ENCODE measurements around the gene AHCYL2. TPM values are rescaled to one million over a fixed set of nuclear protein-coding genes. Genes with fewer than 3 reads are reported as not detected.

AHCYL2 gene
- polyA plus RNA-seq, 1 donor from 2014 or later, result 39.9 TPM

- TF ChIP-seq CTCF (IDR thresholded peaks at IDR 0.05; ENCODE audit: poor library complexity, severe bottlenecking), result peak; percentile 26
- no peak for TF ChIP-seq RAD21 (conservative IDR thresholded peaks at IDR 0.05)
- H3K4me3 ChIP-seq (ENCODE audit: low read length), result no peak overlapping the region
- no peaks in the 10 kb centered on the region for H4K20me1 ChIP-seq (ENCODE audit: insufficient read depth)
- H3K36me3 ChIP-seq (ENCODE audit: insufficient read depth, low read length), result peaks cover 9% of the 10 kb centered on the region
- H3K9me3 ChIP-seq (ENCODE audit: low read length), result peaks cover 12% of the 10 kb centered on the region
- H3K27me3 ChIP-seq (ENCODE audit: insufficient read depth, low read depth, low read length), result no peaks in the 10 kb centered on the region
- H2AFZ ChIP-seq (ENCODE audit: low read depth, low read length), result no peak overlapping the region
- H3K9ac ChIP-seq (ENCODE audit: low read length), result no peak overlapping the region
- H3K27ac ChIP-seq (ENCODE audit: low read length), result no peak overlapping the region
- H3K79me2 ChIP-seq (replicated peaks; ENCODE audit: insufficient read depth, low read length), result no peaks in the 10 kb centered on the region
- H3K9me2 ChIP-seq (ENCODE audit: insufficient read depth, low read length), result no peaks in the 10 kb centered on the region
- no peak overlapping the region for H3K4me2 ChIP-seq (ENCODE audit: low read length)
- H3F3A ChIP-seq (ENCODE audit: insufficient read depth, low read length, poor library complexity, severe bottlenecking), result no peaks in the 10 kb centered on the region
Observed at GRCh38 chr7:129271500-129272355, 46.9 kb downstream of the AHCYL2 start.

DNA sequence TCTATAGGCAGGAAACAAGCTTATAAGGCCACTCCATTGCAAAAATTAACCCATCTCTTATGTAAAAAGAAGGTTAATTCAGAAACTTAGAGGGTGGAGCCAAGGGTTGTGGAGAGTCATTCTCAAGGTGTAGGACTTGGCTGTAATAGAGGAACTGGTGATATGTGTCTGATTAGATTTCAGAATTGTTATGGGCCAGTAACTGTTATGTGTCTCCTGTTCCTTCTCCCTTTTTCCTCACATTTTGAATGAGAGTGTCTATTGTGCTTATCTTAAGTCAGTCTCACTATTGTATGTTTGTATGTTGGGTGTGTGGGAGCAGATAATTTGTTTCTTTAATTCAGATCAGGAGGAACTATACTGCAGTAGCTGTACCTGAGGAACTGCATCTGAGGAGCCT is 49.1 kb downstream of the AHCYL2 start:
- Histone ChIP-seq H3K9ac (ENCODE audit: low read length) (no peak overlapping the region), H3K79me2 (replicated peaks; ENCODE audit: insufficient read depth, low read length) (no peaks in the 10 kb centered on the region), H3F3A (ENCODE audit: insufficient read depth, low read length, poor library complexity, severe bottlenecking) (no peaks in the 10 kb centered on the region), H3K4me3 (ENCODE audit: low read length) (no peak overlapping the region), H4K20me1 (ENCODE audit: insufficient read depth) (no peaks in the 10 kb centered on the region), H3K27me3 (ENCODE audit: insufficient read depth, low read depth, low read length) (no peaks in the 10 kb centered on the region), H3K27ac (ENCODE audit: low read length) (no peak overlapping the region), H3K9me2 (ENCODE audit: insufficient read depth, low read length) (no peaks in the 10 kb centered on the region), H3K36me3 (ENCODE audit: insufficient read depth, low read length) (peaks cover 9% of the 10 kb centered on the region), H3K9me3 (ENCODE audit: low read length) (peaks cover 12% of the 10 kb centered on the region), H2AFZ (ENCODE audit: low read depth, low read length) (no peak overlapping the region), H3K4me2 (ENCODE audit: low read length) (no peak overlapping the region)
- TF ChIP-seq POLR2AphosphoS5 (IDR thresholded peaks at IDR 0.05), result no peak
- no peak for TF ChIP-seq EP300 (conservative IDR thresholded peaks at IDR 0.05; ENCODE audit: poor library complexity, severe bottlenecking)
- TF ChIP-seq MXI1 (conservative IDR thresholded peaks at IDR 0.05; ENCODE audit: poor library complexity, severe bottlenecking), result no peak
- TF ChIP-seq RAD21 (conservative IDR thresholded peaks at IDR 0.05), result no peak
- no peak for TF ChIP-seq CTCF (IDR thresholded peaks at IDR 0.05; ENCODE audit: poor library complexity, severe bottlenecking)
- no peak for TF ChIP-seq EZH2 (IDR thresholded peaks at IDR 0.05; ENCODE audit: borderline replicate concordance, insufficient read depth, low read length, poor library complexity, severe bottlenecking)
- TF ChIP-seq, protein P1, sequence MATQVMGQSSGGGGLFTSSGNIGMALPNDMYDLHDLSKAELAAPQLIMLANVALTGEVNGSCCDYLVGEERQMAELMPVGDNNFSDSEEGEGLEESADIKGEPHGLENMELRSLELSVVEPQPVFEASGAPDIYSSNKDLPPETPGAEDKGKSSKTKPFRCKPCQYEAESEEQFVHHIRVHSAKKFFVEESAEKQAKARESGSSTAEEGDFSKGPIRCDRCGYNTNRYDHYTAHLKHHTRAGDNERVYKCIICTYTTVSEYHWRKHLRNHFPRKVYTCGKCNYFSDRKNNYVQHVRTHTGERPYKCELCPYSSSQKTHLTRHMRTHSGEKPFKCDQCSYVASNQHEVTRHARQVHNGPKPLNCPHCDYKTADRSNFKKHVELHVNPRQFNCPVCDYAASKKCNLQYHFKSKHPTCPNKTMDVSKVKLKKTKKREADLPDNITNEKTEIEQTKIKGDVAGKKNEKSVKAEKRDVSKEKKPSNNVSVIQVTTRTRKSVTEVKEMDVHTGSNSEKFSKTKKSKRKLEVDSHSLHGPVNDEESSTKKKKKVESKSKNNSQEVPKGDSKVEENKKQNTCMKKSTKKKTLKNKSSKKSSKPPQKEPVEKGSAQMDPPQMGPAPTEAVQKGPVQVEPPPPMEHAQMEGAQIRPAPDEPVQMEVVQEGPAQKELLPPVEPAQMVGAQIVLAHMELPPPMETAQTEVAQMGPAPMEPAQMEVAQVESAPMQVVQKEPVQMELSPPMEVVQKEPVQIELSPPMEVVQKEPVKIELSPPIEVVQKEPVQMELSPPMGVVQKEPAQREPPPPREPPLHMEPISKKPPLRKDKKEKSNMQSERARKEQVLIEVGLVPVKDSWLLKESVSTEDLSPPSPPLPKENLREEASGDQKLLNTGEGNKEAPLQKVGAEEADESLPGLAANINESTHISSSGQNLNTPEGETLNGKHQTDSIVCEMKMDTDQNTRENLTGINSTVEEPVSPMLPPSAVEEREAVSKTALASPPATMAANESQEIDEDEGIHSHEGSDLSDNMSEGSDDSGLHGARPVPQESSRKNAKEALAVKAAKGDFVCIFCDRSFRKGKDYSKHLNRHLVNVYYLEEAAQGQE (IDR thresholded peaks at IDR 0.05; ENCODE audit: borderline replicate concordance), result no peak
- TF ChIP-seq SMC3 (conservative IDR thresholded peaks at IDR 0.05; ENCODE audit: poor library complexity), result no peak
- no peak for TF ChIP-seq TAF1 (IDR thresholded peaks at IDR 0.05; ENCODE audit: low read depth)

Data from neural cell (in vitro differentiated cells).